Endodermal cell (in vitro differentiated cells): ENCODE results near the gene BNIP2. TPM values are rescaled to one million over a fixed set of nuclear protein-coding genes. Genes with fewer than 3 reads are reported as not detected.

Experiments
- DNase-seq: peaks from one replicate; pipeline ENCODE4 v3.0.0-alpha.2; 2017
- H3K27ac ChIP-seq: 2 replicates; pipeline ENCODE4 v1.5.1; 2013; ENCODE audit warnings: mild to moderate bottlenecking, low read depth, low read length, moderate library complexity
- H3K27me3 ChIP-seq: 2 replicates; pipeline ENCODE4 v1.6.1; 2013; ENCODE audit warnings: mild to moderate bottlenecking, low read length, moderate library complexity; ENCODE audit not compliant: insufficient read depth, control insufficient read depth, poor library complexity, severe bottlenecking
- H3K36me3 ChIP-seq: 2 replicates; pipeline ENCODE4 v1.7.0; 2013; ENCODE audit warnings: mild to moderate bottlenecking, low read length, moderate library complexity; ENCODE audit not compliant: control insufficient read depth, insufficient read depth
- H3K4me1 ChIP-seq: one replicate; pipeline ENCODE4 v1.7.0; 2013; ENCODE audit warnings: low read length; ENCODE audit not compliant: control insufficient read depth, insufficient read depth
- H3K4me3 ChIP-seq: 2 replicates; pipeline ENCODE4 v1.5.1; 2013; ENCODE audit warnings: mild to moderate bottlenecking, low read length, moderate library complexity
- H3K9ac ChIP-seq: 2 replicates; pipeline ENCODE4 v1.6.1; 2013; ENCODE audit warnings: mild to moderate bottlenecking, low read length, moderate library complexity; ENCODE audit not compliant: poor library complexity, severe bottlenecking; ENCODE audit errors: extremely low read depth
- H3K9me3 ChIP-seq: 2 replicates; pipeline ENCODE4 v1.6.1; 2013; ENCODE audit warnings: mild to moderate bottlenecking, low read length, moderate library complexity; ENCODE audit not compliant: control insufficient read depth
- H3K27ac Mint-ChIP-seq: 2 replicates; pipeline ENCODE4 v1.8.0; 2020; ENCODE audit warnings: mixed read lengths
- H3K27me3 Mint-ChIP-seq: 2 replicates; pipeline ENCODE4 v1.8.0; 2021; ENCODE audit warnings: mild to moderate bottlenecking, mixed read lengths; ENCODE audit not compliant: insufficient read depth
- H3K36me3 Mint-ChIP-seq: 2 replicates; pipeline ENCODE4 v1.8.0; 2020; ENCODE audit warnings: low read depth, mixed read lengths
- H3K4me1 Mint-ChIP-seq: 2 replicates; pipeline ENCODE4 v1.8.0; 2020; ENCODE audit warnings: mixed read lengths
- H3K4me3 Mint-ChIP-seq: 2 replicates; pipeline ENCODE4 v1.8.0; 2020; ENCODE audit warnings: mild to moderate bottlenecking, moderate library complexity, mixed read lengths
- H3K9me3 Mint-ChIP-seq: 2 replicates; pipeline ENCODE4 v1.8.0; 2020; ENCODE audit warnings: mild to moderate bottlenecking, mixed read lengths
- WGBS, 2 experiments: methylation state at CpG; one replicate each; pipeline versions ENCODE4 v1.1.5 to v1.1.7; 2013; ENCODE audit warnings: missing lambda C conversion rate in 2 of 2, mixed read lengths in 1 of 2; ENCODE audit not compliant: insufficient coverage in 1 of 2, insufficient read length in 1 of 2; 5-methylcytosine and 5-hydroxymethylcytosine counted together
- total RNA-seq, 2 donors: library from RNA; stranded (reverse); fragmentation: NEBNext Ultra II Directional in 1 of 2; extraction: Animal tissue kit (Norgen Biotek cat#: 25700) in 1 of 2; gene quantifications; 2 replicates in 1 of 2; 3 replicates in 1 of 2; pipeline ENCODE4 v1.2.1, GENCODE V29; 2021
- TF ChIP-seq, protein P1 (sequence below): fragments of 200-600 bp; sonication (generic); conservative IDR thresholded peaks from 2 replicates; pipeline ENCODE4 v1.5.0; 2021; ENCODE audit warnings: antibody characterized with exemption, mild to moderate bottlenecking

BNIP2 gene
- total RNA-seq, 2 donors from 2014 or later = 52.3 to 52.6 TPM

DNA sequence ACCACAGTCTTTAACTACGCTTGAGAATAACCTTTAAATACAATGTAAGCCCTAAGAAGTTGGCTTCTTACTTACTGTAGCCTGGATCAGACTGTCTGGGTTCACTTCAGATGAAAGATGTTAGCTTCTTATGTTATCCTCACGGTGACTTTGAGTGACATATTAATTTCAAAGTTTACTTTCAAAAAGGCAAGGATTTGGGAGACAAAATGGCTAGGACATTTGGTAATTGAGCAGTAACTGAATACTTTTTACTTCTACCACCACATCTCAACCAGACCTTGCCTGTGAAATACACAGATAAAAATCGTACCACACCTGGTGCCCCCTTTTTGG is 36.0 kb upstream of the BNIP2 start:
- 0 to 51% methylated on average over 1 to 3 of the region's 3 CpGs for WGBS, 2 experiments
- H3K36me3 Mint-ChIP-seq = no peaks in the 10 kb centered on the region
- H3K4me1 Mint-ChIP-seq = peaks cover 5% of the 10 kb centered on the region
- Histone ChIP-seq H3K36me3 (no peaks in the 10 kb centered on the region), H3K4me3 (no peak overlapping the region), H3K9me3 (no peaks in the 10 kb centered on the region), H3K27ac (no peak overlapping the region), H3K4me1 (no peaks in the 10 kb centered on the region), H3K9ac (no peak overlapping the region), H3K27me3 (no peaks in the 10 kb centered on the region)
- no peak overlapping the region for H3K4me3 Mint-ChIP-seq
- no peak overlapping the region for H3K27ac Mint-ChIP-seq
- no peaks in the 10 kb centered on the region for H3K9me3 Mint-ChIP-seq
- DNase-seq = no peak
- H3K27me3 Mint-ChIP-seq = peaks cover 6% of the 10 kb centered on the region
- TF ChIP-seq, protein P1, sequence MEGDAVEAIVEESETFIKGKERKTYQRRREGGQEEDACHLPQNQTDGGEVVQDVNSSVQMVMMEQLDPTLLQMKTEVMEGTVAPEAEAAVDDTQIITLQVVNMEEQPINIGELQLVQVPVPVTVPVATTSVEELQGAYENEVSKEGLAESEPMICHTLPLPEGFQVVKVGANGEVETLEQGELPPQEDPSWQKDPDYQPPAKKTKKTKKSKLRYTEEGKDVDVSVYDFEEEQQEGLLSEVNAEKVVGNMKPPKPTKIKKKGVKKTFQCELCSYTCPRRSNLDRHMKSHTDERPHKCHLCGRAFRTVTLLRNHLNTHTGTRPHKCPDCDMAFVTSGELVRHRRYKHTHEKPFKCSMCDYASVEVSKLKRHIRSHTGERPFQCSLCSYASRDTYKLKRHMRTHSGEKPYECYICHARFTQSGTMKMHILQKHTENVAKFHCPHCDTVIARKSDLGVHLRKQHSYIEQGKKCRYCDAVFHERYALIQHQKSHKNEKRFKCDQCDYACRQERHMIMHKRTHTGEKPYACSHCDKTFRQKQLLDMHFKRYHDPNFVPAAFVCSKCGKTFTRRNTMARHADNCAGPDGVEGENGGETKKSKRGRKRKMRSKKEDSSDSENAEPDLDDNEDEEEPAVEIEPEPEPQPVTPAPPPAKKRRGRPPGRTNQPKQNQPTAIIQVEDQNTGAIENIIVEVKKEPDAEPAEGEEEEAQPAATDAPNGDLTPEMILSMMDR = no peak

DNA sequence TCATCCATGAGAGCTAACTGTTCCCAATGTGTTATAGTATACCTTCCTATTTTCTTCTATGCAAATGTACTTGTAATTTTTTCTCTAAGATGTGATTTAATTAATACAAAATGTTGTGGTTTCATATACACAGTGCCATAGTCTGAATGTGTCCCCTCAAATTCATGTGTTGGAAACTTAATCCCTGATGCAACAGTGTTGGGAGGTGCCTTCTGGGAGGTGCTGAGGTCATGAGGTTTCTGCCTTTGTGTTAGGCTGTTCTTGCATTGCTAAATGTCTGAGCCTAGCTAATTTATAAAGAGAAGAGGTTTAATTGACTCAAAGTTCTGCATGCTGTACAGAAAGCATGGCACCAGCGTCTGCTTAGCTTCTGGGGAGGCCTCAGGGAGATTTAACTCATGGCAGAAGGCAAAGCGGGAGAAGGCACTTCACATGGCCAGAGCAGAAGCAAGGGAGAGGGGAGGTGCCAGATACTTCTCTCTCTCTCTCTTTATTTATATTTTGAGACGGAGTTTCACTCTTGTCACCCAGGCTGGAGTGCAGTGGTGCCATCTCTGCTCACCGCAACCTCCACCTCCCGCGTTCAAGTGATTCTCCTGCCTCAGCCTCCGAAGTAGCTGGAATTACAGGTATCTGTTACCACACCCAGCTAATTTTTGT is 34.7 kb upstream of the BNIP2 start:
- H3K27me3 Mint-ChIP-seq = peaks cover 2% of the 10 kb centered on the region
- H3K4me3 Mint-ChIP-seq = no peak overlapping the region
- H3K9ac ChIP-seq = no peak overlapping the region
- TF ChIP-seq, protein P1 = no peak
- peaks cover 5% of the 10 kb centered on the region for H3K4me1 Mint-ChIP-seq
- DNase-seq = no peak
- no peaks in the 10 kb centered on the region for H3K27me3 ChIP-seq
- no peak overlapping the region for H3K27ac Mint-ChIP-seq
- no peaks in the 10 kb centered on the region for H3K9me3 ChIP-seq
- WGBS, 2 experiments = 88 to 93% methylated on average over 6 to 7 of the region's 7 CpGs
- no peaks in the 10 kb centered on the region for H3K36me3 ChIP-seq
- H3K4me3 ChIP-seq = no peak overlapping the region
- H3K9me3 Mint-ChIP-seq = no peaks in the 10 kb centered on the region
- no peaks in the 10 kb centered on the region for H3K36me3 Mint-ChIP-seq
- no peaks in the 10 kb centered on the region for H3K4me1 ChIP-seq
- H3K27ac ChIP-seq = no peak overlapping the region

DNA sequence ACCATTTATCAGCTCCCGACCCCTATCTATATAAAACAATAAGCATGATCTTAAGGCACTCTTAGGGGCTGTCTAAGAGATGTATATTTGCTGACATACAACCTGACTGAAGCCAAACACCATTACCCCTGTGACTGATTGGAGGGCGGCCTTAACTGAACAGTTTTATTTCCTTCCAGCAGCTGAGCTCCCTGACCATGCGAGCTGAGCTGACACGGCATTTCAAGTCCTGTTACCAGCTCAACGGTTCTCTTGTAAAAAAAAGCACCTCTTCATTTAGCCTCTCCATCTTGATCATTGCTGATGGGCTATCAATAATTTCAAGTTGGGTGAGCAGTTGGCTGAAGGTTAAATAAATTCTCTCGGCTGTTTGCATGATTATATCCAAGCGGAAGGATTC is 33.4 kb upstream of the BNIP2 start:
- peaks cover 2% of the 10 kb centered on the region for H3K27me3 Mint-ChIP-seq
- no peak overlapping the region for H3K9ac ChIP-seq
- H3K4me3 ChIP-seq = no peak overlapping the region
- TF ChIP-seq, protein P1 = no peak
- peaks cover 5% of the 10 kb centered on the region for H3K4me1 Mint-ChIP-seq
- H3K4me3 Mint-ChIP-seq = no peak overlapping the region
- 92 to 98% methylated on average over 5 to 7 of the region's 7 CpGs for WGBS, 2 experiments
- no peaks in the 10 kb centered on the region for H3K27me3 ChIP-seq
- DNase-seq = no peak
- H3K9me3 Mint-ChIP-seq = no peaks in the 10 kb centered on the region
- H3K36me3 Mint-ChIP-seq = no peaks in the 10 kb centered on the region
- no peaks in the 10 kb centered on the region for H3K36me3 ChIP-seq
- no peak overlapping the region for H3K27ac Mint-ChIP-seq
- no peaks in the 10 kb centered on the region for H3K9me3 ChIP-seq
- H3K27ac ChIP-seq = no peak overlapping the region
- H3K4me1 ChIP-seq = no peaks in the 10 kb centered on the region
